HCT116 (cell line): ENCODE results near the gene XYLT1. TPM values are rescaled to one million over a fixed set of nuclear protein-coding genes. Genes with fewer than 3 reads are reported as not detected.

Source experiments
- ATAC-seq: fragments of 200-7000 bp; cut with Tn5 transposase; 2 replicates; pipeline ENCODE4 v1.9.1; 2020; ENCODE audit warnings: mild to moderate bottlenecking, moderate library complexity
- BruUV-seq: library from RNA; stranded (reverse); fragments of 400-500 nt; replicated peaks from 2 replicates; lab custom pipeline; 2021; lab: Mats Ljungman, UMichigan
- CTCF ChIA-PET: fragments of 300-600 bp; sonication (Branson Sonifier 250); formaldehyde crosslinking; loops from one replicate; lab custom pipeline; 2021; ENCODE audit warnings: antibody characterized with exemption; lab: Charles Lee
- POLR2A ChIA-PET: fragments of 300-600, 350-600 bp; sonication (Branson Sonifier 250); formaldehyde crosslinking; loops from one replicate; lab custom pipeline; 2021; ENCODE audit warnings: antibody characterized with exemption; lab: Charles Lee
- RAD21 ChIA-PET, 2 experiments: fragments of 300-600 bp; sonication (Branson Sonifier 250); formaldehyde crosslinking; loops; one replicate each; lab custom pipeline; 2023; ENCODE audit warnings: low total read pairs in 2 of 2; ENCODE audit not compliant: uncharacterized antibody in 2 of 2, unreplicated experiment in 2 of 2, low non-redundant PET in 1 of 2; lab: Charles Lee
- DNase-seq: peaks from one replicate; pipeline ENCODE4 v3.0.0-alpha.2; 2010; ENCODE audit warnings: low read depth, low spot score
- H2AFZ ChIP-seq: fragments of 200-600 bp; shearing (Covaris generic), sonication (generic); 2 replicates; pipeline ENCODE4 v1.6.1; 2017; ENCODE audit warnings: low read depth, mixed run types, mixed read lengths, antibody characterized with exemption, low read length; ENCODE audit not compliant: poor library complexity, severe bottlenecking
- H3K27ac ChIP-seq: 2 replicates; pipeline ENCODE4 v1.5.1; 2012; ENCODE audit warnings: low read depth, low read length
- H3K27me3 ChIP-seq: fragments of 200-600 bp; sonication (generic); 2 replicates; pipeline ENCODE4 v1.6.1; 2016; ENCODE audit warnings: mixed run types, low read length, mixed read lengths; ENCODE audit not compliant: insufficient read depth
- H3K36me3 ChIP-seq, 2 experiments: fragments of 200-500 bp in 1 of 2; fragments of 200-600 bp in 1 of 2; sonication (Bioruptor generic) in 1 of 2; sonication (generic) in 1 of 2; 2 replicates each; pipeline versions ENCODE4 v1.5.1 to v1.6.1; 2014 to 2016; ENCODE audit warnings: low read length in 2 of 2, inconsistent platforms in 1 of 2, mixed read lengths in 1 of 2, mixed run types in 1 of 2; ENCODE audit not compliant: insufficient read depth in 2 of 2, control insufficient read depth in 1 of 2
- H3K4me1 ChIP-seq, 2 experiments: fragments of 200-600 bp in 1 of 2; sonication (generic) in 1 of 2; 2 replicates each; pipeline versions ENCODE4 v1.5.1 to v1.6.1; 2012 to 2017; ENCODE audit warnings: low read length in 2 of 2, inconsistent platforms in 1 of 2, mild to moderate bottlenecking in 1 of 2, mixed read lengths in 1 of 2, mixed run types in 1 of 2, moderate library complexity in 1 of 2; ENCODE audit not compliant: insufficient read depth in 2 of 2, control insufficient read depth in 1 of 2
- H3K4me2 ChIP-seq: fragments of 200-600 bp; sonication (generic); 2 replicates; pipeline ENCODE4 v1.6.1; 2017; ENCODE audit warnings: mixed run types, low read length, mixed read lengths
- H3K4me3 ChIP-seq, 2 experiments: fragments of 200-600 bp in 1 of 2; sonication (generic) in 1 of 2; replicated peaks in 1 of 2; 2 replicates each; pipeline ENCODE4 v1.5.1; 2011 to 2016; ENCODE audit warnings: low read length in 2 of 2, control low read depth in 1 of 2, low read depth in 1 of 2, mild to moderate bottlenecking in 1 of 2, mixed read lengths in 1 of 2, mixed run types in 1 of 2
- H3K79me2 ChIP-seq: fragments of 200-600 bp; sonication (generic); 2 replicates; pipeline ENCODE4 v1.6.1; 2017; ENCODE audit warnings: mild to moderate bottlenecking, mixed run types, low read length, moderate library complexity, mixed read lengths; ENCODE audit not compliant: insufficient read depth
- H3K9ac ChIP-seq: fragments of 200-600 bp; sonication (generic); 2 replicates; pipeline ENCODE4 v1.6.1; 2016; ENCODE audit warnings: low read length, mixed read lengths
- H3K9me2 ChIP-seq: fragments of 200-600 bp; sonication (generic), shearing (Covaris generic); 2 replicates; pipeline ENCODE4 v1.6.1; 2017; ENCODE audit warnings: mixed run types, mild to moderate bottlenecking, moderate library complexity; ENCODE audit not compliant: insufficient read depth
- H3K9me3 ChIP-seq, 2 experiments: fragments of 200-500 bp in 1 of 2; fragments of 200-600 bp in 1 of 2; sonication (Bioruptor generic) in 1 of 2; sonication (generic) in 1 of 2; 2 replicates each; pipeline ENCODE4 v1.6.1; 2014 to 2017; ENCODE audit warnings: low read length in 2 of 2, mixed read lengths in 2 of 2, inconsistent platforms in 1 of 2, low read depth in 1 of 2, mild to moderate bottlenecking in 1 of 2, mixed run types in 1 of 2, moderate library complexity in 1 of 2; ENCODE audit not compliant: control insufficient read depth in 1 of 2, insufficient read depth in 1 of 2
- H4K20me1 ChIP-seq: fragments of 200-600 bp; sonication (generic), shearing (Covaris generic); 2 replicates; pipeline ENCODE4 v1.6.1; 2017; ENCODE audit warnings: mixed run types, mild to moderate bottlenecking, moderate library complexity; ENCODE audit not compliant: insufficient read depth
- ATF3 ChIP-seq: IDR thresholded peaks from 2 replicates; pipeline ENCODE4 v1.6.1; 2012
- CEBPB ChIP-seq: IDR thresholded peaks from 2 replicates; pipeline ENCODE4 v1.6.1; 2012; ENCODE audit warnings: low read depth
- ELF1 ChIP-seq: IDR thresholded peaks from 2 replicates; pipeline ENCODE4 v1.6.1; 2012; ENCODE audit warnings: low read depth, borderline replicate concordance
- EZH2 ChIP-seq: fragments of 200-600 bp; sonication (generic); IDR thresholded peaks from 2 replicates; pipeline ENCODE4 v1.6.1; 2017; ENCODE audit warnings: antibody characterized with exemption, mixed run types
- POLR2A ChIP-seq: IDR thresholded peaks from 2 replicates; pipeline ENCODE4 v1.7.0; 2011; ENCODE audit warnings: borderline replicate concordance; ENCODE audit not compliant: insufficient read depth, insufficient read length; ENCODE audit errors: extremely low read depth
- TCF7L2 ChIP-seq: IDR thresholded peaks from 2 replicates; pipeline ENCODE4 v1.7.0; 2011; ENCODE audit warnings: borderline replicate concordance, inconsistent platforms; ENCODE audit not compliant: insufficient read depth, insufficient read length; ENCODE audit errors: extremely low read depth
- YY1 ChIP-seq: IDR thresholded peaks from 2 replicates; pipeline ENCODE4 v1.6.1; 2011; ENCODE audit warnings: low read length, low read depth, moderate library complexity, mild to moderate bottlenecking; ENCODE audit not compliant: insufficient replicate concordance; ENCODE audit errors: extremely low read depth
- ZNF274 ChIP-seq: fragments of 200-500 bp; sonication (Bioruptor generic); IDR thresholded peaks from 2 replicates; pipeline ENCODE4 v1.6.1; 2014; ENCODE audit warnings: mild to moderate bottlenecking, low read depth, low read length, inconsistent platforms
- intact Hi-C: fragments of 100-400 bp; cut with micrococcal nuclease; formaldehyde crosslinking; loops from 2 replicates; pipeline ENCODE4 v1.10.0; 2022
- total RNA-seq: library from RNA; stranded (reverse); gene quantifications from one replicate; pipeline ENCODE4 v1.2.1, GENCODE V29; 2021; ENCODE audit not compliant: unreplicated experiment

XYLT1 gene
- total RNA-seq, 1 experiment from 2014 or later = 4.5 TPM

GRCh38 chr16:17321824-17322223 lies 148.9 kb downstream of the XYLT1 start:
- POLR2A ChIA-PET = no interaction called here

GRCh38 chr16:17320009-17320408 lies 150.8 kb downstream of the XYLT1 start:
- TF ChIP-seq YY1 (no peak), EZH2 (no peak), ATF3 (no peak), POLR2A (no peak), CEBPB (no peak), TCF7L2 (no peak), ELF1 (no peak), ZNF274 (no peak)
- CTCF ChIA-PET = no interaction called here
- H4K20me1 ChIP-seq = no peaks in the 10 kb centered on the region

More at GRCh38 chr16:17321824-17322223, 148.9 kb downstream of the XYLT1 start:
- intact Hi-C loops = no loop called here
- no peak for DNase-seq
- no TSS peak for BruUV-seq
- H3K27me3 ChIP-seq = no peaks in the 10 kb centered on the region
- no peaks in the 10 kb centered on the region for H3K36me3 ChIP-seq
- no peak for ATAC-seq
- TF ChIP-seq YY1 = no peak
- H3K27ac ChIP-seq = no peak overlapping the region
- H3K4me2 ChIP-seq = no peak overlapping the region
- CTCF ChIA-PET = no interaction called here
- H4K20me1 ChIP-seq = no peaks in the 10 kb centered on the region
- no peaks in the 10 kb centered on the region for H3K9me2 ChIP-seq
- H3K4me1 ChIP-seq = peaks cover 7 to 20% of the 10 kb centered on the region in 2 experiments
- H3K79me2 ChIP-seq = no peaks in the 10 kb centered on the region
- no peak overlapping the region for H3K4me3 ChIP-seq
- RAD21 ChIA-PET = no interaction called here
- H2AFZ ChIP-seq = no peak overlapping the region
- no peak overlapping the region for H3K9ac ChIP-seq
- no peaks in the 10 kb centered on the region for H3K9me3 ChIP-seq

More at GRCh38 chr16:17320009-17320408, 150.8 kb downstream of the XYLT1 start:
- Histone ChIP-seq H3K9ac (no peak overlapping the region), H3K36me3 (no peaks in the 10 kb centered on the region), H3K79me2 (no peaks in the 10 kb centered on the region), H3K4me3 (no peak overlapping the region), H3K27me3 (no peaks in the 10 kb centered on the region), H3K27ac (no peak overlapping the region), H3K4me2 (peak overlapping the region; percentile 61), H3K9me2 (no peaks in the 10 kb centered on the region), H2AFZ (no peak overlapping the region), H3K9me3 (no peaks in the 10 kb centered on the region), H3K4me1 (peaks cover 7 to 20% of the 10 kb centered on the region in 2 experiments)
- no TSS peak for BruUV-seq
- no peak for DNase-seq
- intact Hi-C loops = no loop called here
- RAD21 ChIA-PET = interaction anchor here in 1 of 2 experiments (0.7 kb wide), 1 partner anchor 25 kb away, joined by 3 read pairs; no protein-coding TSS in a partner anchor
- ATAC-seq = no peak
- POLR2A ChIA-PET = no interaction called here
